ENCODE results near the gene RGS10.

The RGS10 gene

DNA sequence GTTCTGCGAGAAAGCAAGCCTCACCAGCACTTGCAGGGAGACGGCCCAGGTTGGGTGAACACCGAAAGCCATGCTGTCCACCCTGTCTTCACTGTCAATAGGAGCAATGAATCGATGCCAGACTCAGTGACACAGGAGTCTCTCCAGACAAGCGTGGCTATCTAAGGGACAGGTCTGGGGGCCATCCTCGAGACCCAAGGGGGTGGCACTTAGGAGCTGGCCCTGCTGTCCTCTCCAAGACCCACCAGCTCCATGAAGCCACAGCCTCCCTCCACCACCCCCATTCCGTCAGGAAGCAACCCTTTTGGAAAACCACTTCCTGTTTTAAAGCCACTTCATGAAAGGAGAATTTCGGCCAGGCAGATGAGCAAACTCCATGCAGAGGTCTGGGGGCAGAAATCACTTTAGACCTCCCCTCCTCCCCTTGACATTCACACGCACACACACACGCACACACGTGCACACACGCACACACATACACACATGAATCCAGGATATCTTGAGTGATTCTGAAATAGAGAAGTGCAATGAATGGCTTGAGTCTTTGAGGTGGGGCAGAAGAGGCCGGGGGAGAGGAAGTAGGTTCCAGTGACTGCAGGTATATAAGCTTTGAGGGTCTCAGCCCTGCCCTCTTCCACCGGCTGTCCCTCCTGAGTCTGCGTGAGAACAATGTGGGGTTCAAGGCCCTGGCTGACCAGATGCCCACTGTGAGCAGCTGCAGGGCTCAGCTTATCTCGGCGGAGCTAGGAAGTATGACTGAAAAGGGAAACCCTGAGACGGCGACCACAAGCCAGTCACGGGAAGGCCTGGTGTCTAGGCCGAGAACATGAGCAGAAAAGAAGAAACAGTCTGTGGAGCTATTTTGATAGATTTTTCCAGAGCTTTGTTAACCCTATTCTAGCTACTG lies 25.0 kb downstream of the RGS10 start:
- no peak for DNase-seq

DNA sequence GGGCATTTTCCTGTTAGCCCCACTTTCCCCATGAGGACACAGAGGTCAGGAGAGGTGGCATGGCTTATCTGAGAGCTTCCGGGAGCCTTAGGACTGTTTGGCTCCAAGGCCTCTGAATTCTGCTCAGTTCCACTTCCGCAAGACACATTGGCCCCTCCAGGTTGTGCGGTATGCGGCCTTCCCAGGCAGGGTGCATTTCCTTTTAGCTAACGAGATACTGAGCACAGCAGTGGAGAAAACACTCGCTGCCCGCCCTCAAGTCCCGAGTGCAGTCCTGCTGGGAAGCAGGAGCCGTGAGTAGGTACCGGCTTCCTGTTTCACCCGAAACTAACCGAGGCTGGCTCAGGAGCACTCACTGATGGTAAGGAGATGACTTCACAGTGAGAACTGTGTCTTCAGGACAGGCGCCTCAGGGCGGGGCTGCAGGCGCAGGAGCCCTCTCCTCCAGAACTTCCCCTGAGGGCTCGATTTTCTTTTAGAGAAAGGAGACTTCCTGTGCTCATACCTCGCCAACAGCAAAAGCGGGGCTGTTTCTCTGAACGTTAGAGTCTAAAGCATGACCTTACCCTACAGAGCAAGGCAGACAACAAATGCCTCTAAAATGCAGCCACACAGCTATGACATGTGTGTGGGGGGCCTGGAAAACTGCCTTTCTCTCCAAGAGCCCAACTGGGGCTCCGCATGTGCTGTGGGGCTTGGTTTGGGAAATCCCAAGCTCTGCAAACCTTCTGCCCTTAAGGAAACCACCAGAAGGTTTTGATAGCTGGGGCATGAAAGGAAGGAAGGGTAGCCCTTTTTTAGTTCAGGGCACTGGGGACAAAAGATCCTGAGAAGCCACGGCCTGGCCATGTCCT lies 25.9 kb downstream of the RGS10 start:
- no peak for DNase-seq

DNA sequence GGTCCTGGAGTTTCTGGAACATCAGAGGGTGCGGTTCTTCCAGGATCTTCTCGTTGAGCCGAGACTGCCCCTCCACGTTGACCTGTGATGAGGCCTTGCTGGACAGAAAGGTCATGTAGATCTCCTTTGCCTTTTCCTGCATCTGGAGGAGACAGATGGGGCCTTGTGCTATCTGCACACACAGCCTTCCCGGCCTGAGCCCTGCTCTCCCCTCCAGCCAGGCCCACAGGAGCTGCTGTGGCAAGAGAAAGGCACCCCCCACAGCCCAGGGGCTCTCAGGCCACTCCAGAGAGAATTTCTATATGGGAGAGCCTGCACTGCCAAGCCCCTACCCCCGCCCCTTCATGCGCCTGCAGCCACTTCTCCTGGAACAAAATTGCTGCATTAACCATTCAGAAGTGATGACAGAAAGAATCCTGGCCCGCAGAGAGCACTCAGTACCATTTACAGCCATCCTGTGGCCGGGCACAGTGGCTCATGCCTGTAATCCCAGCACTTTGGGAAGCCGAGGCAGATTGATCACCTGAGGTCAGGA lies 26.9 kb downstream of the RGS10 start:
- no peak for DNase-seq

DNA sequence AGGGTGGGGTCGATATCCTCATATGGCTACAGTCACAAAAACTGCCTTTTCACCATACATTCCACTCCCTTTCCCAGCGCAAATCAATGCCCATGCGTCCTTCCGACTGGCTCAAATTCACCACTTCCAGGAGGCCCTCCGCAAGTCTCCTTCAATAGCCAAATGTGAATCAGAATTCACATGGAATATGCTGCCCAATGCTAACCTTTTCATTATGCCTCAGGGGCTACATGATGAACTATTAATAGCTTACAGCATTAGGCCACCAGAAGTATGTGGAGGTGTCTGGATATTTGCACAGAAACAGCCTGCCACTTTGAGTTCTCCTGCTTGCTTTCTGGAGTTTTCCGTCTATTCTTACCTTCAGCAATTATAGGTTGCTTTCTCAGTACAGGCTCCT lies 27.7 kb downstream of the RGS10 start:
- no peak for DNase-seq

DNA sequence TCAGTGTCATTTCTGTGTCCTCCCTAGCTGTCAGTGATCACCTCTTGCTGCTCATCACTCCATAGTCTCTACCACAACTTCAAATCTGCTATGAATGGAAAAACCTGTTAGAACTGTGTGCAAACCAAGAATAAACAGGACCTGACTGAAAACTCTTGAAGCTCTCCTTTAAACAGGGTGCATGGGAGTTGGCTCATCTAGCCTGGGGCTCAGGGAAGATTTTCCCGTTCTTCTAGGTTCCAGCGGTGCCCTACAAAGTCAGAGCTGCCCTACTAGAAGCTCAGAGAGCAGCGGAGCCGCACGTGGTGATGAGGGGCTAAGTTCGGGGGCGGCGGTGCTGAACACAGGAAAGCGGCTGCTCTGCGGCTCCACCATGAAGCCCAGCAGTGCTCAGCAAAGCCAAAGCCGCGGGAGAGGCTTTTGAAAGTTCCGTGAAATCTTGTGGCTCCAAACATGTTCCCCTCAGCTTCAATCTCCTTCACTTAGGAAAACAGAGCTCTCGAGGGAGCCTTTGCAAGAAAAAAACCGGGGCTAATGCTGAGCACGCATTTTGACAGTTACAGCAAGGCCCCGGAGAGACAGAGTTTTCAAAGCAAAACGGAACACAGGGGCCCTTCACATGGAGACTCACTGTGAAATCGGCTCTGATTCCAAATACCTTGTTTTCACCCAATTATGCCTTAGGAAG lies 30.5 kb downstream of the RGS10 start:
- no peak for DNase-seq

DNA sequence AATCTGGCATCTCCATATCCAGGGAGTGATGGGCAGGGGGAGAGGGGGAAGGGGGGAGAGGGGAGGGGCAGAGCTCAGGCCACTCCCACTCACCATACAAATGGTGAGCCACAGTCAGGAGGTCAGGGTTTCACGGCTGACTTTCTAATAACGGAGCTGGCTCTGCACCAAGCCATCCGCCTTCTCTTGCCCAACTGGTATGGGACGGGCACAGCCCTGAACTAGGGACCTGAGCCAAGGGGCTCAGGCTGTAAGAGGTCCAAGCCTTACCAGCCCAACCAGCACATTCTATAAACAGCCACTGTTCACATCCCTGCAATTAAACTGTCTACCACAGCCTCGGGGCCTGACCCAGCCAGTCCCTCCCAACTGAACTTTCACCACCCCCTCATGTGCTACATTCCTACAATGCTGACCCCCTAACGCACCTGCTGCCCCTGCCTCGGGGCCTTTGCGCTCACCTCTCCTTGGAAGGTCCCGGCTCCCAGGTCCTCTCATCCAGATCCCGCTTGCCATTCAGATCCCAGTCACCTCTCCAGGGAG lies 32.5 kb downstream of the RGS10 start:
- no peak for DNase-seq

DNA sequence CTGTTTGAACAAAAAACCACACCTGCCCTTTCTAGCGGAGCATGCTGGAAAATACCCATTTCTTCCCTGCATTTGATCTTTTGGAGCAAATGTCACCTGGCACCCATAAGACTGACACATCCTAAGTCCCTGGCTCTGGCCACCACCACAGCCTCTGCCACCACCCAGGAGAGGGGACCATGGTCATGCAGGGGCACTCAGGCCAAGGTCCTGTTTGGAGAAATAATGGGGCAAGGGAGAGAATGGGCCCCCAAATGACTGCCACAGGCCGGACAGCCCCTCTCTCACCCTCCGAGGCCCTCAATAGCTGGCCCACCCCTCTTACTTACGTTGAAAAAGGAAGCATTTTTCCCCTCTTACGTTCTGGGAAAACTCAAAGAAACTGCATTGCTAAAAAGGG lies 35.4 kb downstream of the RGS10 start:
- no peak for DNase-seq

DNA sequence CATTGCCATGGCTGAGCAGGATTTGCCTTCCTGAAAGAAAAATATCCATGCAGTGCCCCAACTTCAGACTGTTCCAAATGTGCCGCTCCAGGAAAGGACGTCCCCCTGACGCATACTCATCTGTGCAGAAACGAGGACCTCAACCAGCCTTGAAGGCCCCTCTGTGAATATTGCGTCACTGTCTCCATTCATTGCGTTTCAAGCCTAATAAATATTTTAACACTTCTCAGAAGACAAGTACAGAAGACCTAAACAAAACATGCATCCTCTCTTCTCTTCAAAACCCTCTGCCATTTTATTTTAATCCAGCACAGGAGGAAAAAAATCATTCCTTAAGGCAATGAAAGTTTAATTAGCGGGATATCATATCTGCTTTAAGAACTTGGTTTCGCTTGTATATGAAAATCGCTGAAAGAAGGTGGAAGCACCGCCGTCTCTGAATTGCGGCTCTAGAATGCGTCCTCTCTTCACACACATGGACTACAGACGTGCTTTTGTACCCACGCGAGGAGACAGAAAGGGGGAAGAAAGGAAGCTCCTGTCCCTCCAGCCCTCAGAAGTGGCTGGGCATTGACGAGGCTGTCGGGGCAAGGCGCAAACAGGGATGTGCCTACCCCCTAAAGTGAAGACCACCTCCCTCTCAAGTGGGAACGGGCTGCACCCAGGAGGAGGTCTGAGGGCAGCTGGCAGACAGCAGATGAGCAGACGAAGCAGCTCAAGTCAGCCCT lies 36.8 kb downstream of the RGS10 start:
- no peak for DNase-seq

DNA sequence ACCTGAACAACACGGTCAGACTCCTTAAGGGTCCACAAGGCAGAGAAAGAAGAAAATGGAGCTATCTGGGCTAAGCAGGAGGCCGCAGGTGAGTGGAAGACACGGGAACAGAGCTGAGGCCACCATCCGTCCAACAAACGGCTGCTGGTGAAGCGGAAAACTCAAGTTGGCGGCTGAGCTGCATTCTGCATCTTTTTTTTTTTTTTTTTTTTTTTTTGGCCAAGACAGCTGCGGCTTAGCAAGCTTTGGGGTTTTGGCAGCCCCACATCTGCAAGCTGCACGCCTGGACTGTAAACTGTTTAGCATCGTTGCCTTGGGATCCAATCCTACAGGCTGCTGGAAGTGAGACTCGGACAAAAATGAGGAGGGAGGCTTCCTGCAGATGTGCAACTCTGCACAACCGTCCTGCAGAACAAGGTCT lies 37.4 kb downstream of the RGS10 start:
- DNase-seq = no peak

DNA sequence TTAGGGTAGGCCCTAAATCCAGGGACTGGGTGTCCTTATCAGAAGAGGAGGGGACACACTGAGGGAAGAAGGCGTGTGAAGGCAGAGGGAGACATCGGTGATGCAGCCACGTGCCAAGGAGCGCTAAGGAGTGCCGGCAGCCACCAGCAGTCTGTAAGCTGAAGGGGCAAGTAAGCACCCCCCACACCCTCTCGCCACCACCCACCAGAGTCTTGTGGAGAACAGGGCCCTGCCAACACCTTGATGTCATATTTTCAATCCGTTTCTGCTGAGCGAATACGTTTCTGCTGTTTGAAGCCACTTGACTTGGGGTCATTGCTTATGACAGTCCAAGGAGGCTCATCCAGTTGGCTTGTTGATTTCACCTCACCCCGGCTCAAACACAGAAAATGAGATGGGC lies 37.9 kb downstream of the RGS10 start:
- no peak for DNase-seq

DNA sequence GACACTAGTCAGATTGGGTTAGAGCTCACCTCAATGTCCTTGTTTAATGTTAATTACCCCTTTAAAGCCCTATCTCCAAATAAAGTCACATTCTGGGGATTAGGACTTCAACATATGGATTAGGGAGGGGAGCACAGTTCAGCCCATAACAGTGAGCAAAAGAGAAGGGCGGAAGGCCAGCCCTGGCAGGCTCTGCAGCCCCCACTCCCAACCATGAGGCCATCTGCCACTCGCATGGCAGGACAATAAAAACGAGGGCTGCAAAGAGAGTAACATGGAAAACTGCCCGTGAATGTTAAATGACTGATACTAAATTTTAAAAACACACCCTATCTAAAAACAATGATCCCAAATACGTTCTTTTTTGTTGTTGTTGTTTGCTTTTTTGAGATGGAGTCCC lies 38.7 kb downstream of the RGS10 start:
- no peak for DNase-seq

DNA sequence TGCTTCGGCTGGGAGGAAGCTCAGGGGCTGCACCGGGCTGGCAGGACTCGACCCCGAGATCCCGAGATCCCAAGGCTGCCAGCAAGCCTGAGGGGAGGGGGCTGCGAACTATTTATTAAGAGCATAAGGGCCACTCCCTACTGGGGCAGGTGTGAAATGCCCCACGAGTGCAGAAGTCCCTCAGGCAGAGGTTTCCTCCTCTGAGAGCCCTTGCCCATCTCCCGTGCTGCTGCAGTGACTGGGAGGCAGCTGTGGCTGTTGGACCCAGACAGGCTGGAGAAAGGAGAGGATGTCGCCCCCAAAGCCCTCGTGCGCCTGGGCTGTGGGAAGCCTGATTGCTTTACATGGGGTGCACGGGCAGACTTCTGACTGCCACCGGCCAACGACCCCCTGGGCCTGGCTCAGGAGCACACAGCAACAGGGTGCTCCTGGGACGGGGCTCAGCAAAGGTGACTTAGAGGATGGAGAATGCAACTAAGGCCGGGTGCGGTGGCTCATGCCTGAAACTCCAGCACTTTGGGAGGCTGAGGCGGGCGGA lies 39.8 kb downstream of the RGS10 start:
- DNase-seq = no peak

DNA sequence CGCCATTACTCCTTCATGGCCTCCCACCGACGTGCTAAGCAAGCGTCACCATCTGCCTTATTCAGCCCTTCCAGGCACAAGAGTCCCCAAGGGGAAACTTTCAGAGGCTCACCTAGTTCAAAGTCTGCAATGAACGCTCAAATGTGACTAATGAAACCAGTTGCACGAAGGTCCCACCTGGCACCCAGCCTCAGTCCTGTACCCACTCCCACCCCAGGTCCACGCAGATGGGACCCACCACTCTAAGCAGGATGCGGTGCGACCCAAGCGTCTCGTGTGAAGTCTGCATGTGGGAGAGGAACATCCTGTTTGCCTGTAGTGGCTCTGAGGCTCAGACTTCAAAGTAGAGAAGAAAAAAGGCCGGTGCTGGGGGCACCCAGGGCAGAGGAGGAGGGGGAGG lies 40.3 kb downstream of the RGS10 start:
- no peak for DNase-seq

DNA sequence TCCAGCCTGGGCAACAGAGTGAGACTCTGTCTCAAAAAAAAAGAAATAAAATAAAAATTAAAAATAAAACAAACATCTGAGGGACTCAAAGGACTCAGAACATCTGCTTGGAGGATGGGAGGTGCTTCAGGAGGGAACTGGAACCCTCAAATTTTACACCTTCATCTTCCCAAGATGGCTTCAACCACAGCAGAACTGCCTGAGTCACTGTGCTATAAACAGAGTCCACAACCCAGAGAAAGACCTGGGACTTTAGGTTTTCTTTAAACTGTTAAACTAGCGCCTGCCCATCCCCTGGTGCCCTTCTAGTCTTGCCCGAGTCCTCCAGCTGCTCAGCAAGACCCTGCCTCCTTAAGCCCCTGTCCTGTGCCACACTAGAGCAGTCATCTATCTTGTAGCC lies 40.8 kb downstream of the RGS10 start:
- DNase-seq = no peak

DNA sequence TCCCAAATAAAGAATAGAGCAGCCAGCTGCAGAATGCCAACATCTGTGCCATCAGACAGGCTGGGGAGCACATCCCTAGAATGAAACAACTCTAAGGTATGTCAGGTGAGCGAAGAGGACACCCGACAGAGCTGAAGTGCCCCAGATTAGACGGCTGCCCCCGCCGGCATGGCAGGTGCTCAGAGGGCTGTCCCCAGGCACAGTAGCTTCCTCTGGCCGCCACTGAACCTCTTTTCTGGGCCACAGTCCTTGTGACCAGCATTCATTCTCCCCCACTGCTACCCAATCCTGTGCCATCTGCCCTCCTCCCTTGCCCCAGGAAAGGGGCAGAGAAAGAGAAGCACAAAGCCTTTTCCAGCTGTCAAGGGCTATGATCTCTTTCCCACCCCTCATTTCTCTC lies 41.7 kb downstream of the RGS10 start:
- DNase-seq = no peak

DNA sequence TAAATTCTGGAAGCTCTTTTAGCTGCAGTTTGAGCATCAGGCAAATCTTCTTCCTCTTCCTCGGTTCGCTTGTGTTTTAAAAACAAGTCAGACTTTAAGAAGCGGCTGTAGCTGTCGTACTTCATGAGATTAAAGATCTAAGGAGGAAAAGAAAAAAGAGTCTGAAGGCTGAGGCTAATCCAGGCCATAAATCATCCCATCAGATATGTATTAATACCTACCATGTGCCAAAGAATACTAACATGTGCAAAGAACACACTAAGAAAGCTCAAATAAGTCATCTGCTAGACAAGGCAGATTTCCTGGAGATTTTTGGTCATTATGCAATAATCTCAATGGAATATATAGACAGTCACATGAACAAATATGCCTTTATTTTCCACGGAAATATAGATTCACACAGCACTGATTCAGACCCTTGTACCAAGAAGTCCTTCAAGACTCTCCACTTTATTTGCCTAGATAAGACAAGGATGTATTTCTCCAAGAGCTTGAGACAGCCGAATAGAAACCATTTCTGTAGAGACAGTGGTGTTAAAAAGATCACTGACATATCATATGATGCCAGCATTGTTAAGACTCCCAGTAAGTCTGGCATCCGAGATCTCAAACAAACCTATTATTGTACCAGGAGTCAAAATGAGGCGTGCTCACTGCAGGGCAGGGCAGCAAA lies 42.3 kb downstream of the RGS10 start:
- no peak for DNase-seq

DNA sequence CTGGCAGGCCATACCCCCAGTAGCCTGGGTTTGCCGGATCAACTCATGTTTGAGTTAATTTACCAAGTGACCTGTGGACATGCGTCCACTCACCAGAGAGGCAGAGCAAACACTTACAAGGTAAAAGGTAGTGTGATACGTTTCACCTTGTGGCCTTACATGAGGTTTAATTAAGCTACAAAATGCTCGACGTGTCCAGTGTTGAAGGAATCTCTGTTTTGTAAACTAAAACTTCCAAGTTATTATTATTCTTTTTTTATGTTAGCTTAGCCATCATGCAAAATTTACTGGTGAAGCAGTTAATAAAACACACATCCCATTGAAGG lies 42.9 kb downstream of the RGS10 start:
- no peak for DNase-seq

DNA sequence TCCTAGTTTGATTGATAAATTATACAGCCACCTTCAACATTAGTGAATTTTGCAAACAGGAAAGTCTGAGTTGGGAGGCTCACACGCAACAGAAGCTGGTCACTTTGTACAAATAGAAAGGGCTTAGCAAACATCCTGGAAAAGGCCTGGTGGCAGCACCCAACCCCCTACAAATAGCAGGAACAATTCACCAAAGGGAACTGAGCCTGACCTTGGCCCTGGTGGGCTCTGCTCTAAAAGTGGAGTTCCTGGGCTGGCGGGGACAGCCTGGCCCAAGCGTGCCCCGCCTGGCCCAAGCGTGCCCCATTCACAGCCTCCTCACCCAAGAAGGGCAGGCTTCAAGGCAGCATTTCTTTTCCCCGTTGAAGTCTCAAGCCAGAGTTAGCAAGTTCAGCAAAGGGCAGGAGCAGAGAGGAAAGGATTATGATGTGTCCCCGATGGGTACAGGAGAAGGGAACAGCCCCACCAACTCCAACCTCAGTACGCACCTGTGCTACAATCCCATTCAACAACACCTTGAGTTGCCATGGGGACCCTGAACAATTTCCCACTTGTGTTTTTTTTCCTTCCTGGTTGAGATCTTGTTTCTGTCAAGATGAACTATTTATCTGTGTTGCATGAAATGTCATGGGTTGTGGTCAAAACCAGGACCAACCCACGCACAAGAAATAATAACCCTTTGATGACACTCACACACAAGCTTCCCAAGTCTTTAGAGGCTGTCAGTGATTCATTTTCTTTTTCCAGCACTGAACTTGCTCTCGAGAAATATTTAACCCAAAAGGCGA lies 43.4 kb downstream of the RGS10 start:
- no peak for DNase-seq

DNA sequence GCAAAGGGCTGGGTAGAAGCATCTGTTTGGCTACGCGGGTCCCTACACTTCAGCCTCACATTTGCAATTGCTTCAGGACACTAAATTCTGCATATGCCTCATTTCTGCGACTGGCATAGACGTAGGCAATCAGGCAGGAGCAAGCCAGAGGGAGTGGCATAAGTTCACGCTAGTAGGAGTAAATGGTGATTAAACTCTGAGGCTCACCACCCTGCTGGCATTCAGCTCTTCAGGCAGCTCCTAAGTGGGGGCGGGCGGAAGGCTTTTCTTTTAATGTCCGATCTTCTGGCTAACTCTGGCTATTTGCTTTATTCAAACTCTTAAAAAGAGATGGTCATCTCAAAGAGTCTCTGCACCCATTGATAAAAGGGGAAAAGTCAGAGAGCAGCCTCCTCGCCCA lies 45.3 kb downstream of the RGS10 start:
- no peak for DNase-seq

DNA sequence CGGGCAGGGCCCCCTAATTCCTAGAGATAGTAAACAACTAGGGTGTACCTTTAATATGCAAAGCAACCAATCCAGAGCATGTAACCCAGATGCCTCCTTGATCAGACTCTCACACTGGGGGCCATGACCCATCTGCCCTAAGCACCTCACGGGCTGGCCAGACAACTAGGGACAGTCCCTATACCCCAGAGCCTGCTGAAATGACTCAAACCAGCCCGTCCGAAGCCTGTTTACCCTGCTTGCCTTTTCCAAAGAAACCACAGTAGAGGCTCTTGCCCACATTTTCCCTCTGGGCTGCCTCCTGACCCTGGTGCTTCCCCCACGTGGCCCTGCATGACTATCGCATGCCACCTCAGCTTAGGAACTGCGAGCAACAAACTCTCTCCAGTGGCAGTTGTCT lies 46.2 kb downstream of the RGS10 start:
- no peak for DNase-seq

DNA sequence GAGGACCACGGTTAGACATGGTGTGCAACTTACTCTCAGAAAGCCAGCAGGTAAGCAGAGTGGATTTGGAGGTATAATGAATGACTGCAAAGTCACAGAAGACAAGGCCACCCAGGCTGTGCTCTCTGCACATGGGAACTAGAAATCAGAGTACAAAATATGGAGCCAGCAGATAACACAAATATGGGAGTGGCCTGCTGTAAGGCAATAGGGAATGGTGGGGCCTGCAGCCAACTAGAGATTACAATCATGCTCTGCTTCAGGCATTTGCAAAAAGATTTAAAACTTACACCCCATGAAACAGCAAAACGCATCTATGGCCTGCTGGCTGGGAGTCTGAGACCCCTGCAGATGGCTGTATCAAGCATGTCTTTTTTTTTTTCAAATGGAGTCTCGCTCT lies 47.0 kb downstream of the RGS10 start:
- no peak for DNase-seq

All from NCI-H2081 treated with DMSO at 0.1 percent for 48 hours (cell line).